Measurements from ENCODE around the gene GABPB1. TPM values are rescaled to one million over a fixed set of nuclear protein-coding genes. Genes with fewer than 3 reads are reported as not detected.

GABPB1 gene
- polyA plus RNA-seq, 1 donor (not counting 4 experiments of a cell fraction or from before 2014, with no cell fraction given) = 23.3 TPM

DNA sequence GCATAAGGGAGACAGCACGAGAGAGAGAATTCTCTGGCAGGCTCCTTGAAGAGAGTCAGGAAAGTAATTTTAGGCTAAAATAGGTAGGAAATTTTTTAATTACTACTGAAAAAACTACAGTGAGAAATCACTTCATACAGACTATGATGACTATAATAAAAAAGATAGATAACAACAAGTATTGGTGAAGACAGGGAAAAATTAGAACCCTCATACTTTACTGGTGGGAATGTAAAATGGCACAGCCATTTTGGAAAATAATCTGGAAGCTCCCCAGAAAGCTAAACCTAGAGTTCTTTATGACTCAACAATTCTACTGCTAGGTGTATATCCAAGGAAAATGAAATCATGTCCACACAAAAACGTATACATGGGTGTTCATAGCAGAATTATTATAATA, 87.4 kb downstream of the GABPB1 start:
- Histone ChIP-seq H3K9me3 (ENCODE audit: control insufficient read depth, low read depth, low read length) (no peaks in the 10 kb centered on the region), H3K79me2 (ENCODE audit: control insufficient read depth, insufficient read depth, low read length) (no peaks in the 10 kb centered on the region), H3K9ac (ENCODE audit: control insufficient read depth, extremely low read depth, insufficient read depth, low read length) (no peak overlapping the region), H3K27me3 (ENCODE audit: control insufficient read depth, extremely low read depth, insufficient read depth, low read length) (no peaks in the 10 kb centered on the region), H3K4me2 (ENCODE audit: control insufficient read depth, extremely low read depth, insufficient read depth, low read depth, low read length) (no peak overlapping the region), H4K20me1 (ENCODE audit: control insufficient read depth, extremely low read depth, insufficient read depth, low read length) (no peaks in the 10 kb centered on the region), H3K9me1 (ENCODE audit: control insufficient read depth, extremely low read depth, insufficient read depth, low read length) (no peaks in the 10 kb centered on the region), H3K4me1 (ENCODE audit: control insufficient read depth, extremely low read depth, insufficient read depth, low read length) (no peaks in the 10 kb centered on the region), H2AFZ (ENCODE audit: control insufficient read depth, low read length) (no peak overlapping the region), H3K4me3 (ENCODE audit: control insufficient read depth in 2 of 3, extremely low read depth in 1 of 3, insufficient read depth in 2 of 3, low read depth in 1 of 3, low read length in 3 of 3) (no peak overlapping the region), H3K27ac (ENCODE audit: control insufficient read depth, insufficient read depth, low read length) (no peak overlapping the region), H3K36me3 (ENCODE audit: control insufficient read depth in 2 of 2, extremely low read depth in 1 of 2, insufficient read depth in 2 of 2, low read length in 2 of 2) (no peaks in the 10 kb centered on the region)
- DNase-seq (ENCODE audit: low read depth, low spot score) (no peak), FAIRE-seq (no peak)
- TF ChIP-seq, protein P1, sequence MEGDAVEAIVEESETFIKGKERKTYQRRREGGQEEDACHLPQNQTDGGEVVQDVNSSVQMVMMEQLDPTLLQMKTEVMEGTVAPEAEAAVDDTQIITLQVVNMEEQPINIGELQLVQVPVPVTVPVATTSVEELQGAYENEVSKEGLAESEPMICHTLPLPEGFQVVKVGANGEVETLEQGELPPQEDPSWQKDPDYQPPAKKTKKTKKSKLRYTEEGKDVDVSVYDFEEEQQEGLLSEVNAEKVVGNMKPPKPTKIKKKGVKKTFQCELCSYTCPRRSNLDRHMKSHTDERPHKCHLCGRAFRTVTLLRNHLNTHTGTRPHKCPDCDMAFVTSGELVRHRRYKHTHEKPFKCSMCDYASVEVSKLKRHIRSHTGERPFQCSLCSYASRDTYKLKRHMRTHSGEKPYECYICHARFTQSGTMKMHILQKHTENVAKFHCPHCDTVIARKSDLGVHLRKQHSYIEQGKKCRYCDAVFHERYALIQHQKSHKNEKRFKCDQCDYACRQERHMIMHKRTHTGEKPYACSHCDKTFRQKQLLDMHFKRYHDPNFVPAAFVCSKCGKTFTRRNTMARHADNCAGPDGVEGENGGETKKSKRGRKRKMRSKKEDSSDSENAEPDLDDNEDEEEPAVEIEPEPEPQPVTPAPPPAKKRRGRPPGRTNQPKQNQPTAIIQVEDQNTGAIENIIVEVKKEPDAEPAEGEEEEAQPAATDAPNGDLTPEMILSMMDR (optimal IDR thresholded peaks at IDR 0.05 in 1 of 3, IDR thresholded peaks at IDR 0.05 in 1 of 3, conservative IDR thresholded peaks at IDR 0.05 in 1 of 3; ENCODE audit: extremely low read depth in 1 of 3, insufficient read depth in 2 of 3, low read length in 3 of 3) = no peak
- TF ChIP-seq EZH2 (IDR thresholded peaks at IDR 0.05; ENCODE audit: low read length) = no peak
- dilution Hi-C loops (cut with MboI; ENCODE audit: extremely low pct_ligation_motif_present, low sequenced_read_pairs) = no loop called here

DNA sequence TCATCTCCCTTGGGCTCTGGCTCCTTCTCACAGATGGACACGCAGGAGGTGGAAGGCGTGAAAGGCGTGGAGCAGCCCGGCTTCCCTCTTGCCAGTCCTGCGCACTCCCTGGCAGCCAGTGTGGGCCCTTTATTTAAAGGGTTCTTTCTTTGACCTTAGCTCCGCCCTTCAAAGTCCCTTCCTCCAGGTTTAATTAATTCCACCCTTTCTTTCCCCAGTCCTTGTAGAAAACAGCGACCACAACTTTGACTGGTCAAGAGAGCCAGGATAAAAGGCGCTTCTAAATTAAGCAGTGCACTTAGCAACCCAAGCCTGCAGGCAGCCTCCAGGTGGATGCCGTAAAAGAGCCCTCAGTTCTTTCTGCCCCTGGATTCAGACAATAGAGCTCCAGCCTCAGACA, 89.4 kb downstream of the GABPB1 start, which contains the start of gene HDC:
Gene HDC, minus strand, starts transcription at position 107 of the 400 bp plus-strand sequence. Its CDS starts 103 bp downstream, at position 4.
- Histone ChIP-seq H3K4me2 (ENCODE audit: control insufficient read depth, extremely low read depth, insufficient read depth, low read depth, low read length) (no peak within 1 kb of the TSS), H3K36me3 (ENCODE audit: control insufficient read depth in 2 of 2, extremely low read depth in 1 of 2, insufficient read depth in 2 of 2, low read length in 2 of 2) (no peaks in the 10 kb centered on the region), H2AFZ (ENCODE audit: control insufficient read depth, low read length) (no peak within 1 kb of the TSS), H3K9me3 (ENCODE audit: control insufficient read depth, low read depth, low read length) (no peaks in the 10 kb centered on the region), H3K27me3 (ENCODE audit: control insufficient read depth, extremely low read depth, insufficient read depth, low read length) (no peaks in the 10 kb centered on the region), H3K4me1 (ENCODE audit: control insufficient read depth, extremely low read depth, insufficient read depth, low read length) (no peaks in the 10 kb centered on the region), H3K4me3 (ENCODE audit: control insufficient read depth in 2 of 3, extremely low read depth in 1 of 3, insufficient read depth in 2 of 3, low read depth in 1 of 3, low read length in 3 of 3) (no peak within 1 kb of the TSS), H3K9ac (ENCODE audit: control insufficient read depth, extremely low read depth, insufficient read depth, low read length) (no peak within 1 kb of the TSS), H3K27ac (ENCODE audit: control insufficient read depth, insufficient read depth, low read length) (no peak within 1 kb of the TSS), H3K79me2 (ENCODE audit: control insufficient read depth, insufficient read depth, low read length) (no peaks in the 10 kb centered on the region), H3K9me1 (ENCODE audit: control insufficient read depth, extremely low read depth, insufficient read depth, low read length) (no peaks in the 10 kb centered on the region), H4K20me1 (ENCODE audit: control insufficient read depth, extremely low read depth, insufficient read depth, low read length) (no peaks in the 10 kb centered on the region)
- FAIRE-seq (no peak), DNase-seq (ENCODE audit: low read depth, low spot score) (no peak)
- no peak for TF ChIP-seq EZH2 (IDR thresholded peaks at IDR 0.05; ENCODE audit: low read length)
- TF ChIP-seq, protein P1 (optimal IDR thresholded peaks at IDR 0.05 in 1 of 3, IDR thresholded peaks at IDR 0.05 in 1 of 3, conservative IDR thresholded peaks at IDR 0.05 in 1 of 3; ENCODE audit: extremely low read depth in 1 of 3, insufficient read depth in 2 of 3, low read length in 3 of 3) = no peak
- dilution Hi-C loops (cut with MboI; ENCODE audit: extremely low pct_ligation_motif_present, low sequenced_read_pairs) = no loop called here
